K562 (cell line): ENCODE results near the gene HSD17B12. TPM values are rescaled to one million over a fixed set of nuclear protein-coding genes. Genes with fewer than 3 reads are reported as not detected.

Source experiments
- CAMTA2 ChIP-seq: fragments of 250-450 bp; sonication (Bioruptor Pico); conservative IDR thresholded peaks from 2 replicates; pipeline ENCODE4 v1.5.1; 2022
- CREM ChIP-seq: IDR thresholded peaks from 2 replicates; pipeline ENCODE4 v1.6.1; 2014; ENCODE audit warnings: antibody characterized with exemption, low read depth
- CXXC5 ChIP-seq: fragments of 250-450 bp; sonication (Bioruptor Pico); IDR thresholded peaks from 2 replicates; pipeline ENCODE4 v1.8.0; 2022; ENCODE audit warnings: inconsistent platforms, mild to moderate bottlenecking, moderate library complexity
- EWSR1 ChIP-seq: fragments of 450-650 bp; IDR thresholded peaks from 2 replicates; pipeline ENCODE4 v1.6.1; 2018; ENCODE audit warnings: borderline replicate concordance, mild to moderate bottlenecking, low read depth, moderate library complexity; ENCODE audit not compliant: partially characterized antibody
- POLR2A ChIP-seq: fragments of 450-650 bp; conservative IDR thresholded peaks from 2 replicates; pipeline ENCODE4 v1.6.1; 2016
- RBBP5 ChIP-seq: fragments of 200-600 bp; sonication (generic); IDR thresholded peaks from 2 replicates; pipeline ENCODE4 v1.6.1; 2012; ENCODE audit warnings: borderline replicate concordance, mild to moderate bottlenecking, low read length, control low read depth, inconsistent platforms; ENCODE audit not compliant: insufficient read depth, poor library complexity, severe bottlenecking
- SPI1 ChIP-seq: IDR thresholded peaks from 2 replicates; pipeline ENCODE4 v1.6.1; 2011; ENCODE audit warnings: low read depth, low read length, control low read depth, borderline replicate concordance
- ZBED1 ChIP-seq: IDR thresholded peaks from 2 replicates; pipeline ENCODE4 v1.6.1; 2014
- ZNF507 ChIP-seq: conservative IDR thresholded peaks from 2 replicates; pipeline ENCODE4 v1.6.1; 2017; ENCODE audit warnings: missing genetic modification characterization, missing compliant biosample characterization
- polyA plus RNA-seq, 8 experiments: library from polyadenylated mRNA; depleted of rRNA in 4 of 8; stranded (reverse) in 5 of 8; unstranded in 3 of 8; fragments of >200 nt; fragmentation: Nextera tagmentation in 2 of 8; fragmentation: Illumina TruSeq in 1 of 8; extraction: Ambion mirVana in 2 of 8; extraction: Trizol in 1 of 8; gene quantifications; 2 replicates each; pipeline versions ENCODE4 v1.2.1 to v1.2.3, GENCODE V29; 2011 to 2014; ENCODE audit warnings: inconsistent platforms in 1 of 8, missing spikeins in 1 of 8
- total RNA-seq, 7 experiments: library from RNA; depleted of rRNA in 6 of 7; stranded (reverse); fragments of >200 nt in 6 of 7; fragmentation: Illumina TruSeq in 2 of 7; extraction: Trizol in 2 of 7; gene quantifications; 2 replicates each; pipeline versions ENCODE4 v1.2.1 to v1.2.3, GENCODE V29; 2011 to 2021; ENCODE audit warnings: low replicate concordance in 1 of 7
- TF ChIP-seq, protein P1 (sequence below): fragments of 450-650 bp; IDR thresholded peaks from 2 replicates; pipeline ENCODE4 v1.6.1; 2016
- TF ChIP-seq, protein P2 (sequence below), 2 experiments: fragments of 450-650 bp; IDR thresholded peaks; 2 replicates each; pipeline ENCODE4 v1.6.1; 2018; ENCODE audit warnings: mild to moderate bottlenecking in 2 of 2, low read depth in 1 of 2; ENCODE audit not compliant: partially characterized antibody in 2 of 2
- TF ChIP-seq, protein P3 (sequence below): sonication (generic); formaldehyde crosslinking; IDR thresholded peaks from 2 replicates; pipeline ENCODE4 v1.9.0; 2022; ENCODE audit warnings: mild to moderate bottlenecking, missing genetic modification reagents
- TF ChIP-seq, protein P4 (sequence below): fragments of 250-450 bp; sonication (Bioruptor Pico); IDR thresholded peaks from 2 replicates; pipeline ENCODE4 v1.9.0; 2021; ENCODE audit warnings: mild to moderate bottlenecking
- TF ChIP-seq, protein P5 (sequence below): fragments of 450-650 bp; conservative IDR thresholded peaks from 2 replicates; pipeline ENCODE4 v1.6.1; 2016; ENCODE audit warnings: missing genetic modification characterization, low read depth, mild to moderate bottlenecking, missing compliant biosample characterization, moderate library complexity
- TF ChIP-seq, protein P6 (sequence below), 2 experiments: IDR thresholded peaks; 2 replicates each; pipeline ENCODE4 v1.6.1; 2012; ENCODE audit warnings: improper control_type of control experiment in 2 of 2, low read depth in 2 of 2, low read length in 2 of 2, borderline replicate concordance in 1 of 2

Gene HSD17B12
- total and polyA plus RNA-seq, 9 of the 15 experiments (the other 6 are each of a cell fraction or from before 2014, with no cell fraction given) = 9.1 to 34.5 (median 23.3) TPM

DNA sequence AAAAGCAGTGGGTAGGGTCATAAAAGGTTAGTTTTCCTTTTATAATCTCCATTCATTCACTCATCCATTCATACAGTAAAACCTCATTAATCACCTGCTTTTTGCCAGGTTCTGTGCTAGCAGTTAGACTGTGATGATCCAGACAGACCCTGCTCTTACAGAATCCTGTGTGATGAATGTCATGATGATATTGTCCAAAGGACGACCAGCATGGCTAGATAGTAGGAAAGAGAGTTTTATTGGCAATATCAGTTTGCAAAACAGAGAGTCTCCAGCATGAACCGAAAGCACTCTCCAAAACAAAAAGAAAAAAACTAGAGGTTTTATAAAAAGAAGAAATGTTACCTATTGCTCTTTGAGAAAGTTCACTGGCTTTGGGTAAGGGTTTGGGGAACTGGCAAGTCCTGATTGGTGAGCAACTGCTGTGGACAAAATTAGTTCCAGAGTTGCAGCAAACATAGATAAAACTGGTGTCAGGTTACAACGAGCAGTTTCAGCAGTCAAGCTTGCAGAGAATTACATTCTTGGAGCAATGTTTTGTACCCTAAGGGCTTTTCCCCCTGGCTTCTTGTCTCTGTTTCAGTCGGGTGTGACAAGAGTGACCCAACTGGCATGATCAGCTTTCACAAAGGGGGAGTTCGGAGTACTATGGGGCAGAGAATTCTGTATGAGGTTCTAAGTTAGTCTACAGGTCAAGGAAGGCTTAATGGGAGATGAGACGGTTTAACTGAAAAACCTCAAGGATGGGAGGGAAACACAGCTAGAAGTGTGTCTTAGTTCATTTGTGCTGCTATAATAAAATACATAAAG lies 58.3 kb downstream of the HSD17B12 start (continued):
- TF ChIP-seq, protein P1, sequence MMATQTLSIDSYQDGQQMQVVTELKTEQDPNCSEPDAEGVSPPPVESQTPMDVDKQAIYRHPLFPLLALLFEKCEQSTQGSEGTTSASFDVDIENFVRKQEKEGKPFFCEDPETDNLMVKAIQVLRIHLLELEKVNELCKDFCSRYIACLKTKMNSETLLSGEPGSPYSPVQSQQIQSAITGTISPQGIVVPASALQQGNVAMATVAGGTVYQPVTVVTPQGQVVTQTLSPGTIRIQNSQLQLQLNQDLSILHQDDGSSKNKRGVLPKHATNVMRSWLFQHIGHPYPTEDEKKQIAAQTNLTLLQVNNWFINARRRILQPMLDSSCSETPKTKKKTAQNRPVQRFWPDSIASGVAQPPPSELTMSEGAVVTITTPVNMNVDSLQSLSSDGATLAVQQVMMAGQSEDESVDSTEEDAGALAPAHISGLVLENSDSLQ = peak; percentile 10
- TF ChIP-seq CREM (peak; percentile 35; the same call in 1 of the 2 replicates), RBBP5 (peak; percentile 61), ZBED1 (no peak), ZNF507 (tag) (no peak), SPI1 (peak; percentile 56; the same call in 1 of the 2 replicates), CAMTA2 (CRISPR knock-in tag) (no peak), POLR2A (no peak), CXXC5 (CRISPR knock-in tag) (peak; percentile 27; the same call in 1 of the 2 replicates), EWSR1 (no peak)
- TF ChIP-seq, protein P2, sequence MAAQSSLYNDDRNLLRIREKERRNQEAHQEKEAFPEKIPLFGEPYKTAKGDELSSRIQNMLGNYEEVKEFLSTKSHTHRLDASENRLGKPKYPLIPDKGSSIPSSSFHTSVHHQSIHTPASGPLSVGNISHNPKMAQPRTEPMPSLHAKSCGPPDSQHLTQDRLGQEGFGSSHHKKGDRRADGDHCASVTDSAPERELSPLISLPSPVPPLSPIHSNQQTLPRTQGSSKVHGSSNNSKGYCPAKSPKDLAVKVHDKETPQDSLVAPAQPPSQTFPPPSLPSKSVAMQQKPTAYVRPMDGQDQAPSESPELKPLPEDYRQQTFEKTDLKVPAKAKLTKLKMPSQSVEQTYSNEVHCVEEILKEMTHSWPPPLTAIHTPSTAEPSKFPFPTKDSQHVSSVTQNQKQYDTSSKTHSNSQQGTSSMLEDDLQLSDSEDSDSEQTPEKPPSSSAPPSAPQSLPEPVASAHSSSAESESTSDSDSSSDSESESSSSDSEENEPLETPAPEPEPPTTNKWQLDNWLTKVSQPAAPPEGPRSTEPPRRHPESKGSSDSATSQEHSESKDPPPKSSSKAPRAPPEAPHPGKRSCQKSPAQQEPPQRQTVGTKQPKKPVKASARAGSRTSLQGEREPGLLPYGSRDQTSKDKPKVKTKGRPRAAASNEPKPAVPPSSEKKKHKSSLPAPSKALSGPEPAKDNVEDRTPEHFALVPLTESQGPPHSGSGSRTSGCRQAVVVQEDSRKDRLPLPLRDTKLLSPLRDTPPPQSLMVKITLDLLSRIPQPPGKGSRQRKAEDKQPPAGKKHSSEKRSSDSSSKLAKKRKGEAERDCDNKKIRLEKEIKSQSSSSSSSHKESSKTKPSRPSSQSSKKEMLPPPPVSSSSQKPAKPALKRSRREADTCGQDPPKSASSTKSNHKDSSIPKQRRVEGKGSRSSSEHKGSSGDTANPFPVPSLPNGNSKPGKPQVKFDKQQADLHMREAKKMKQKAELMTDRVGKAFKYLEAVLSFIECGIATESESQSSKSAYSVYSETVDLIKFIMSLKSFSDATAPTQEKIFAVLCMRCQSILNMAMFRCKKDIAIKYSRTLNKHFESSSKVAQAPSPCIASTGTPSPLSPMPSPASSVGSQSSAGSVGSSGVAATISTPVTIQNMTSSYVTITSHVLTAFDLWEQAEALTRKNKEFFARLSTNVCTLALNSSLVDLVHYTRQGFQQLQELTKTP (IDR thresholded peaks at IDR 0.05; ENCODE audit: low read depth in 1 of 2, partially characterized antibody in 2 of 2) = peak in 1 of 2 experiments; percentile 40
- TF ChIP-seq, protein P3, sequence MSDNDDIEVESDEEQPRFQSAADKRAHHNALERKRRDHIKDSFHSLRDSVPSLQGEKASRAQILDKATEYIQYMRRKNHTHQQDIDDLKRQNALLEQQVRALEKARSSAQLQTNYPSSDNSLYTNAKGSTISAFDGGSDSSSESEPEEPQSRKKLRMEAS (CRISPR knock-in tag) = no peak
- TF ChIP-seq, protein P4, sequence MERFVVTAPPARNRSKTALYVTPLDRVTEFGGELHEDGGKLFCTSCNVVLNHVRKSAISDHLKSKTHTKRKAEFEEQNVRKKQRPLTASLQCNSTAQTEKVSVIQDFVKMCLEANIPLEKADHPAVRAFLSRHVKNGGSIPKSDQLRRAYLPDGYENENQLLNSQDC (CRISPR knock-in tag) = no peak
- TF ChIP-seq, protein P5, sequence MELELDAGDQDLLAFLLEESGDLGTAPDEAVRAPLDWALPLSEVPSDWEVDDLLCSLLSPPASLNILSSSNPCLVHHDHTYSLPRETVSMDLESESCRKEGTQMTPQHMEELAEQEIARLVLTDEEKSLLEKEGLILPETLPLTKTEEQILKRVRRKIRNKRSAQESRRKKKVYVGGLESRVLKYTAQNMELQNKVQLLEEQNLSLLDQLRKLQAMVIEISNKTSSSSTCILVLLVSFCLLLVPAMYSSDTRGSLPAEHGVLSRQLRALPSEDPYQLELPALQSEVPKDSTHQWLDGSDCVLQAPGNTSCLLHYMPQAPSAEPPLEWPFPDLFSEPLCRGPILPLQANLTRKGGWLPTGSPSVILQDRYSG = peak; percentile 24; the same call in 1 of the 2 replicates
- TF ChIP-seq, protein P6, sequence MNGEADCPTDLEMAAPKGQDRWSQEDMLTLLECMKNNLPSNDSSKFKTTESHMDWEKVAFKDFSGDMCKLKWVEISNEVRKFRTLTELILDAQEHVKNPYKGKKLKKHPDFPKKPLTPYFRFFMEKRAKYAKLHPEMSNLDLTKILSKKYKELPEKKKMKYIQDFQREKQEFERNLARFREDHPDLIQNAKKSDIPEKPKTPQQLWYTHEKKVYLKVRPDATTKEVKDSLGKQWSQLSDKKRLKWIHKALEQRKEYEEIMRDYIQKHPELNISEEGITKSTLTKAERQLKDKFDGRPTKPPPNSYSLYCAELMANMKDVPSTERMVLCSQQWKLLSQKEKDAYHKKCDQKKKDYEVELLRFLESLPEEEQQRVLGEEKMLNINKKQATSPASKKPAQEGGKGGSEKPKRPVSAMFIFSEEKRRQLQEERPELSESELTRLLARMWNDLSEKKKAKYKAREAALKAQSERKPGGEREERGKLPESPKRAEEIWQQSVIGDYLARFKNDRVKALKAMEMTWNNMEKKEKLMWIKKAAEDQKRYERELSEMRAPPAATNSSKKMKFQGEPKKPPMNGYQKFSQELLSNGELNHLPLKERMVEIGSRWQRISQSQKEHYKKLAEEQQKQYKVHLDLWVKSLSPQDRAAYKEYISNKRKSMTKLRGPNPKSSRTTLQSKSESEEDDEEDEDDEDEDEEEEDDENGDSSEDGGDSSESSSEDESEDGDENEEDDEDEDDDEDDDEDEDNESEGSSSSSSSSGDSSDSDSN (IDR thresholded peaks at IDR 0.05; ENCODE audit: borderline replicate concordance in 1 of 2, low read depth in 2 of 2, low read length in 2 of 2) = peak in 1 of 2 experiments; percentile 23; a peak in 1 of 4 replicates
